A549 (cell line): ENCODE data around the gene RPS6KB1. TPM values are rescaled to one million over a fixed set of nuclear protein-coding genes. Genes with fewer than 3 reads are reported as not detected.
A peak's percentile ranks its signal among the peaks of the same experiment; 100 is the strongest.
"Not testable (repeated sequence)": the region's sequence is repeated elsewhere in the genome, so short reads cannot be mapped to it uniquely, and the experiment has no call there.

Source experiments
- ATAC-seq, 2 experiments: fragments of 200-7000 bp in 1 of 2; fragments of >200 bp in 1 of 2; cut with Nextera tagmentation in 1 of 2; cut with Tn5 transposase in 1 of 2; 3 replicates each; pipeline versions ENCODE4 v1.8.0 to v1.9.1; 2018 to 2020; ENCODE audit warnings: mild to moderate bottlenecking in 1 of 2, moderate library complexity in 1 of 2
- CTCF ChIA-PET: fragments of 300-600 bp; sonication (Branson Sonifier 250); formaldehyde crosslinking; extraction: SDS; loops from one replicate; lab custom pipeline; 2021; ENCODE audit warnings: antibody characterized with exemption, inconsistent platforms; lab: Yijun Ruan, JAX
- POLR2A ChIA-PET: fragments of 350-600 bp; formaldehyde crosslinking; extraction: SDS; loops from one replicate; lab custom pipeline; 2021; ENCODE audit warnings: antibody characterized with exemption, inconsistent platforms; lab: Yijun Ruan, JAX
- DNase-seq, 2 experiments: peaks; one replicate each; pipeline versions ENCODE4 v3.0.0 to v3.0.0-alpha.2; 2011 to 2016; ENCODE audit warnings: low read depth in 1 of 2, low spot score in 1 of 2
- FAIRE-seq: peaks from 2 replicates; lab custom pipeline; 2011; peaks lifted over from hg19 to GRCh38; lab: Jason Lieb, UNC
- H3K27ac ChIP-seq, 2 experiments: fragments of >200 bp; sonication (Bioruptor Twin); formaldehyde crosslinking; 3 replicates each; pipeline ENCODE4 v1.5.1; 2016 to 2017
- H3K4me1 ChIP-seq: fragments of >200 bp; sonication (Bioruptor Twin); formaldehyde crosslinking; 3 replicates; pipeline ENCODE4 v1.6.1; 2016
- H3K4me2 ChIP-seq: fragments of >200 bp; sonication (Bioruptor Twin); formaldehyde crosslinking; 3 replicates; pipeline ENCODE4 v1.6.1; 2016
- H3K4me3 ChIP-seq: fragments of >200 bp; sonication (Bioruptor Twin); formaldehyde crosslinking; 3 replicates; pipeline ENCODE4 v1.5.1; 2016
- H3K9me3 ChIP-seq: fragments of >200 bp; sonication (Bioruptor Twin); formaldehyde crosslinking; 3 replicates; pipeline ENCODE4 v1.6.1; 2016
- BCL3 ChIP-seq: fragments of >200 bp; sonication (Bioruptor Twin); formaldehyde crosslinking; IDR thresholded peaks from 3 replicates; pipeline ENCODE4 v1.6.1; 2016
- CBX2 ChIP-seq: fragments of 200-600 bp; sonication (generic); IDR thresholded peaks from 2 replicates; pipeline ENCODE4 v1.6.1; 2016; ENCODE audit warnings: low read depth, mild to moderate bottlenecking, borderline replicate concordance
- CEBPB ChIP-seq, 2 experiments: fragments of >200 bp in 1 of 2; sonication (Bioruptor Twin) in 1 of 2; formaldehyde crosslinking in 1 of 2; IDR thresholded peaks; 2 replicates each; pipeline ENCODE4 v1.6.1; 2012 to 2016
- CHD4 ChIP-seq: fragments of 200-600 bp; sonication (generic); IDR thresholded peaks from 2 replicates; pipeline ENCODE4 v1.6.1; 2016; ENCODE audit warnings: antibody characterized with exemption, mild to moderate bottlenecking, borderline replicate concordance
- E2F6 ChIP-seq: IDR thresholded peaks from 2 replicates; pipeline ENCODE4 v1.6.1; 2012; ENCODE audit warnings: low read depth, borderline replicate concordance
- FOSL2 ChIP-seq, 2 experiments: fragments of 450-650 bp in 1 of 2; fragments of >200 bp in 1 of 2; sonication (Bioruptor Twin) in 1 of 2; formaldehyde crosslinking; IDR thresholded peaks; 2 replicates each; pipeline versions ENCODE4 v1.5.0 to v1.6.1; 2016 to 2020; ENCODE audit warnings: mild to moderate bottlenecking in 1 of 2, moderate library complexity in 1 of 2
- FOXS1 ChIP-seq: fragments of 250-450 bp; sonication (Bioruptor Pico); IDR thresholded peaks from 2 replicates; pipeline ENCODE4 v1.5.0; 2020; ENCODE audit warnings: mild to moderate bottlenecking, moderate library complexity
- HDAC2 ChIP-seq: fragments of 200-600 bp; sonication (generic); IDR thresholded peaks from 2 replicates; pipeline ENCODE4 v1.6.1; 2016
- HEYL ChIP-seq: fragments of 250-450 bp; sonication (Bioruptor Pico); IDR thresholded peaks from 2 replicates; pipeline ENCODE4 v1.8.0; 2021; ENCODE audit warnings: mild to moderate bottlenecking, moderate library complexity
- HOXA7 ChIP-seq: fragments of 250-450 bp; sonication (Bioruptor Pico); IDR thresholded peaks from 2 replicates; pipeline ENCODE4 v1.5.0; 2020; ENCODE audit warnings: mild to moderate bottlenecking, moderate library complexity
- HOXB13 ChIP-seq: fragments of 250-450 bp; sonication (Bioruptor Pico); IDR thresholded peaks from 2 replicates; pipeline ENCODE4 v1.5.0; 2020; ENCODE audit warnings: low read depth, mild to moderate bottlenecking, moderate library complexity
- HOXB5 ChIP-seq: fragments of 250-450 bp; sonication (Bioruptor Pico); IDR thresholded peaks from 2 replicates; pipeline ENCODE4 v1.5.0; 2020; ENCODE audit warnings: mild to moderate bottlenecking, moderate library complexity
- KDM5A ChIP-seq: fragments of 200-600 bp; sonication (generic); IDR thresholded peaks from 2 replicates; pipeline ENCODE4 v1.6.1; 2016; ENCODE audit warnings: antibody characterized with exemption, mild to moderate bottlenecking
- MYC ChIP-seq: IDR thresholded peaks from 2 replicates; pipeline ENCODE4 v1.6.1; 2012; ENCODE audit warnings: mild to moderate bottlenecking, inconsistent platforms, low read length, improper control_type of control experiment, borderline replicate concordance
- NPAS2 ChIP-seq: fragments of 250-450 bp; sonication (Bioruptor Pico); IDR thresholded peaks from 2 replicates; pipeline ENCODE4 v1.8.0; 2022; ENCODE audit warnings: mild to moderate bottlenecking, moderate library complexity, borderline replicate concordance
- RAD21 ChIP-seq, 2 experiments: fragments of >200 bp in 1 of 2; sonication (Bioruptor Twin) in 1 of 2; formaldehyde crosslinking in 1 of 2; IDR thresholded peaks in 1 of 2; conservative IDR thresholded peaks in 1 of 2; 2 replicates in 1 of 2; 3 replicates in 1 of 2; pipeline ENCODE4 v1.6.1; 2012 to 2018; ENCODE audit warnings: inconsistent platforms in 1 of 2
- RARB ChIP-seq: fragments of 250-450 bp; sonication (Bioruptor Pico); IDR thresholded peaks from 2 replicates; pipeline ENCODE4 v1.8.0; 2021; ENCODE audit warnings: mild to moderate bottlenecking, moderate library complexity
- RCOR1 ChIP-seq: fragments of 150-350 bp; IDR thresholded peaks from 2 replicates; pipeline ENCODE4 v1.6.1; 2014; ENCODE audit warnings: antibody characterized with exemption, low read length, low read depth
- SREBF2 ChIP-seq: fragments of 450-650 bp; IDR thresholded peaks from 2 replicates; pipeline ENCODE4 v1.6.1; 2014; ENCODE audit warnings: mild to moderate bottlenecking, moderate library complexity
- ZC3H11A ChIP-seq: fragments of 450-650 bp; IDR thresholded peaks from 2 replicates; pipeline ENCODE4 v1.6.1; 2014; ENCODE audit warnings: antibody characterized with exemption, mild to moderate bottlenecking
- ZFP36 ChIP-seq: fragments of 450-650 bp; IDR thresholded peaks from 2 replicates; pipeline ENCODE4 v1.6.1; 2014; ENCODE audit warnings: borderline replicate concordance; ENCODE audit not compliant: partially characterized antibody
- ZNF302 ChIP-seq: fragments of 250-450 bp; sonication (Bioruptor Pico); IDR thresholded peaks from 2 replicates; pipeline ENCODE4 v1.9.0; 2021; ENCODE audit warnings: inconsistent platforms, mild to moderate bottlenecking, moderate library complexity
- WGBS: methylation state at CpG from one replicate; pipeline ENCODE4 v1.1.6; 2017; ENCODE audit errors: missing lambda C conversion rate; 5-methylcytosine and 5-hydroxymethylcytosine counted together
- polyA plus RNA-seq, 4 experiments: library from polyadenylated mRNA; depleted of rRNA in 3 of 4; stranded (reverse); fragments of >200 nt; fragmentation: RNase III in 1 of 4; extraction: RNeasy Plus Mini Kit Qiagen cat#74134 plus additional on column Dnase treatment in 1 of 4; gene quantifications; 2 replicates in 3 of 4; 3 replicates in 1 of 4; pipeline ENCODE4 v1.2.3, GENCODE V29; 2011 to 2017
- TF ChIP-seq, protein P1 (sequence below): fragments of 250-450 bp; sonication (Bioruptor Pico); IDR thresholded peaks from 2 replicates; pipeline ENCODE4 v1.5.0; 2020; ENCODE audit warnings: low read depth, mild to moderate bottlenecking, moderate library complexity

The RPS6KB1 gene
- polyA plus RNA-seq, 2 of the 4 experiments (the other 2 are of a cell fraction) = 57.3 to 81.7 TPM

DNA sequence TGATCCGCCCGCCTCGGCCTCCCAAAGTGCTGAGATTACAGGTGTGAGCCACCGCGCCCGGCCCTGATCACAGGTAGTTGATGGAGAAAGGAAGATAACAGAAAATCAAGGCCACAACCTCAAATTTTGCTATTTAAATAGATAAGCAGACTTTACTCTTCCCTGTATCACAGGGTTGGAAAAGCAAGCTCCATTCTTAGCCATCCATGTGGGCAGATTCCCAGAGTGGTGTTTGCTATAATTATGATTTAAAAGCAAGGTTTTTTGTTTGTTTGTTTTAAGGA, 44.6 kb upstream of the RPS6KB1 start:
- DNase-seq = no peak
- TF ChIP-seq E2F6 (no peak), HDAC2 (no peak), MYC (no peak)
- TF ChIP-seq, all 56 proteins: peak for 0
- Histone ChIP-seq H3K4me2 (no peak overlapping the region), H3K9me3 (0 out of 3 replicates have a peak, but pooled peaks cover 3% of the 10 kb centered on the region), H3K4me3 (no peak overlapping the region), H3K27ac (peak overlapping the region; percentile 91 to 96), H3K4me1 (peaks cover 85% of the 10 kb centered on the region)
- ChIA-PET POLR2A (interaction anchor here (13.6 kb wide), 1 partner anchor 62 kb away, joined by 610 read pairs; no protein-coding TSS in a partner anchor), CTCF (interaction anchor here (0.6 to 12.7 kb wide), 6 partner anchors 24 to 537 kb away, joined by 3 to 244 read pairs (median 3); no protein-coding TSS in a partner anchor)
- no peak for ATAC-seq
- FAIRE-seq = no peak
- WGBS = 99% methylated on average over 6 of the region's 6 CpGs

- FAIRE-seq = no peak
- H3K9me3 ChIP-seq = 0 out of 3 replicates have a peak, but pooled peaks cover 3% of the 10 kb centered on the region
- no peak overlapping the region for H3K4me3 ChIP-seq
- no peak for DNase-seq
- TF ChIP-seq NPAS2 (CRISPR knock-in tag) = no peak
- TF ChIP-seq KDM5A = no peak
- TF ChIP-seq FOSL2 (IDR thresholded peaks at IDR 0.05) = no peak
- TF ChIP-seq FOSL2 (CRISPR knock-in tag; IDR thresholded peaks at IDR 0.05) = no peak
- no peak for TF ChIP-seq CBX2
- TF ChIP-seq FOXS1 (CRISPR knock-in tag) = no peak
- peak; percentile 78 to 88 for TF ChIP-seq CEBPB (IDR thresholded peaks at IDR 0.05)
- TF ChIP-seq BCL3 = no peak
- TF ChIP-seq, protein P1, sequence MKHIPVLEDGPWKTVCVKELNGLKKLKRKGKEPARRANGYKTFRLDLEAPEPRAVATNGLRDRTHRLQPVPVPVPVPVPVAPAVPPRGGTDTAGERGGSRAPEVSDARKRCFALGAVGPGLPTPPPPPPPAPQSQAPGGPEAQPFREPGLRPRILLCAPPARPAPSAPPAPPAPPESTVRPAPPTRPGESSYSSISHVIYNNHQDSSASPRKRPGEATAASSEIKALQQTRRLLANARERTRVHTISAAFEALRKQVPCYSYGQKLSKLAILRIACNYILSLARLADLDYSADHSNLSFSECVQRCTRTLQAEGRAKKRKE (CRISPR knock-in tag) = peak; percentile 65; the same call in 1 of the 2 replicates
- H3K4me1 ChIP-seq = peaks cover 90% of the 10 kb centered on the region
- CTCF ChIA-PET = interaction anchor here (0.6 to 12.7 kb wide), 6 partner anchors 23 to 538 kb away, joined by 3 to 244 read pairs (median 3); no protein-coding TSS in a partner anchor
- POLR2A ChIA-PET = interaction anchor here (1.1 to 13.6 kb wide), 2 partner anchors 63 to 95 kb away, joined by 3 to 610 read pairs; no protein-coding TSS in a partner anchor
- H3K27ac ChIP-seq = peak overlapping the region; percentile 91 to 96
- no peak overlapping the region for H3K4me2 ChIP-seq
- no peak for ATAC-seq
- 78% methylated on average over 7 of the region's 7 CpGs for WGBS
Observed at GRCh38 chr17:59848778-59849177, 44.1 kb upstream of the RPS6KB1 start.

DNA sequence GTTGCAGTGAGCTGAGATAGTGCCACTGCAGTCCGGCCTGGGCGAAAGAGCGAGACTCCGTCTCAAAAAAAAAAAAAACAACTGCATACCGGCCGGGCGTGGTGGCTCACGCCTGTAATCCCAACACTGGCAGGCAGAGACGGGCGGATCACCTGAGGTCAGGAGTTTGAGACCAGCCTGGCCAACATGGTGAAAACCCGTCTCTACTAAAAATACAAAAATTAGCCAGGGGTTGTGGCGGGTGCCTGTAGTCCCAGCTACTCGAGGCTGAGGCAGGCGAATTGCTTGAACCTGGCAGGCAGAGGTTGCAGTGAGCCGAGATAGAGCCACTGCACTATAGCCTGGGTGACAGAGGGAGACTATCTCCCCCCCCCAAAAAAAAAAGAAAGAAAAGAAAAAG, 42.6 kb upstream of the RPS6KB1 start:
- not testable (repeated sequence) for H3K9me3 ChIP-seq, H3K4me3 ChIP-seq, DNase-seq, ATAC-seq, H3K4me2 ChIP-seq, FAIRE-seq
- WGBS = 87% methylated on average over 15 of the region's 15 CpGs
- peaks cover 92% of the 10 kb centered on the region for H3K4me1 ChIP-seq
- H3K27ac ChIP-seq = peak overlapping the region; percentile 91 to 96
- CTCF ChIA-PET = interaction anchor here (0.6 to 1.1 kb wide), 3 partner anchors 39 to 139 kb away, joined by 3 to 4 read pairs (median 3); no protein-coding TSS in a partner anchor
- POLR2A ChIA-PET = interaction anchor here (13.6 kb wide), 1 partner anchor 64 kb away, joined by 610 read pairs; no protein-coding TSS in a partner anchor
- peak; percentile 50; the same call in 1 of the 2 replicates for TF ChIP-seq ZNF302

DNA sequence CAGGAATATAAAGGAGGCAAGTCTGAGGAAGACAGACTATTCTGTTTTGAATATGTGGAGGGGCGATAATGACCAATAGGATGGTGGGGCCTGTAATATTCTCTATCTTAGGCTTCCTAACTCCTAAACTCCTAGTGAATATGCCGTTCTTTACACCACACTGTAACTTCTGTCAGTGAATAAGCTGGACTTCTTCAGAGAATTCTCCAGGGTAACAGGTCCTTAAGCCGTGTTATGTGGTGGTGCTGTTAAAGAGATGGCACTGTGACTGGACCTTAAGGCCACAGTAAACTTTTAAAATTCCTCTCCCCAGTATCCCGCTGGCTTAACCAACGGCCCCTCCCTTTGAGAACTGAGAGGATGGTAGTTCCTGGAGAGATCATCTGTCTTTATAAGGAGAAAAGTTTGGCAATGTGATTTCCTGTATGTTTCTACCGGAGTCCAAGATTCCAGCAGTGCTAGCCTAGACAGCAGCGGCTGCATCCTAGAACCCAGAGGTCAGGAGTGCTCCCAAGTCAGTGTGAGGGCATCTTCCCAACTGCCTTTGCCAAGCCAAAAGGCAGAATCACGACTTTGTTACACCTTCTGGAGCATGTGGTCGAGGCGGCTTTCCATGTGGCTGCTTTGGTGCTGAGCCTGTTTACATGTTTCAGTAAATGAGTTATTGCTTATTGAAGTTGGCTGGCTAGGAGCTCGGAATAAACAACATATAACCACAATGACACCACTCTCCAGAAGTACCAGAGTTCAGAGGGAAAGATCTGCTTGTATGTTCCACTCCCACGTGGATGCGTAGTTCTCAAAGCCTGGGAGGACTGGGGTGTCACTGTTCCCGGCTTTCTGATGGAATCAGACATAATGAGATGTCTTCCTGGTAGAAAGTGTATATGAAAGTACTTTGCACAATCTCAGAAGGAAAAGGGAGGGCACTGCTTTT, 41.2 kb upstream of the RPS6KB1 start:
- peaks cover 7% of the 10 kb centered on the region; the same call in 1 of the 3 replicates for H3K9me3 ChIP-seq
- peak overlapping the region; percentile 61 for H3K4me2 ChIP-seq
- H3K4me1 ChIP-seq = peaks cover 96% of the 10 kb centered on the region
- peak in 1 of 2 experiments; percentile 5; a peak in 3 of 6 replicates for ATAC-seq
- FAIRE-seq = no peak
- peak overlapping the region; percentile 91 to 96 for H3K27ac ChIP-seq
- 37% methylated on average over 14 of the region's 14 CpGs for WGBS
- H3K4me3 ChIP-seq = no peak overlapping the region
- peak in 1 of 2 experiments; percentile 90 for DNase-seq
- CTCF ChIA-PET = interaction anchor here (1.0 to 2.4 kb wide), 5 partner anchors 11 to 97 kb away, joined by 3 to 12 read pairs (median 7); no protein-coding TSS in a partner anchor
- POLR2A ChIA-PET = no interaction called here
- TF ChIP-seq KDM5A (no peak), HEYL (CRISPR knock-in tag) (peak; percentile 91; the same call in 1 of the 2 replicates), CHD4 (no peak), SREBF2 (no peak), ZFP36 (no peak), HOXB5 (CRISPR knock-in tag) (peak; percentile 96), RARB (CRISPR knock-in tag) (peak; percentile 93), HOXA7 (CRISPR knock-in tag) (peak; percentile 88), ZNF302 (peak; percentile 97), HDAC2 (no peak), RCOR1 (no peak), ZC3H11A (no peak), RAD21 (conservative IDR thresholded peaks at IDR 0.05 in 1 of 2, IDR thresholded peaks at IDR 0.05 in 1 of 2) (no peak), HOXB13 (CRISPR knock-in tag) (peak; percentile 99)
- TF ChIP-seq, protein P1 (CRISPR knock-in tag) = peak; percentile 99
